ENCODE data around the gene RFX2. TPM values are rescaled to one million over a fixed set of nuclear protein-coding genes. Genes with fewer than 3 reads are reported as not detected.
A peak's percentile ranks its signal among the peaks of the same experiment; 100 is the strongest.

Gene RFX2
- total RNA-seq, 1 donor from 2014 or later: 18.0 TPM

GRCh38 chr19:5967994-5968430 lies 142.3 kb downstream of the RFX2 start:
- Mint-ChIP-seq H3K4me1 (ENCODE audit: unreplicated experiment) (peaks cover 35% of the 10 kb centered on the region), H3K36me3 (no peaks in the 10 kb centered on the region), H3K4me3 (peak overlapping the region; percentile 73), H3K9me3 (no peaks in the 10 kb centered on the region), H3K27ac (peak overlapping the region; percentile 88), H3K27me3 (no peaks in the 10 kb centered on the region)
- TF ChIP-seq CTCF (conservative IDR thresholded peaks at IDR 0.05): peak; percentile 94
- no peak for DNase-seq (ENCODE audit: extremely low spot score, unreplicated experiment)

GRCh38 chr19:5967571-5967970 lies 142.7 kb downstream of the RFX2 start:
- Mint-ChIP-seq H3K27ac (peak overlapping the region; percentile 88), H3K4me1 (ENCODE audit: unreplicated experiment) (peaks cover 39% of the 10 kb centered on the region), H3K4me3 (peak overlapping the region; percentile 4), H3K9me3 (no peaks in the 10 kb centered on the region), H3K27me3 (no peaks in the 10 kb centered on the region), H3K36me3 (no peaks in the 10 kb centered on the region)
- no peak for DNase-seq (ENCODE audit: extremely low spot score, unreplicated experiment)
- TF ChIP-seq CTCF (conservative IDR thresholded peaks at IDR 0.05): no peak

GRCh38 chr19:5966941-5967340 lies 143.4 kb downstream of the RFX2 start:
- TF ChIP-seq CTCF (conservative IDR thresholded peaks at IDR 0.05): no peak
- no peaks in the 10 kb centered on the region for H3K9me3 Mint-ChIP-seq
- H3K27ac Mint-ChIP-seq: peak overlapping the region; percentile 88
- H3K4me3 Mint-ChIP-seq: peak overlapping the region; percentile 4
- H3K4me1 Mint-ChIP-seq (ENCODE audit: unreplicated experiment): peaks cover 46% of the 10 kb centered on the region
- no peak for DNase-seq (ENCODE audit: extremely low spot score, unreplicated experiment)
- H3K27me3 Mint-ChIP-seq: no peaks in the 10 kb centered on the region
- no peaks in the 10 kb centered on the region for H3K36me3 Mint-ChIP-seq

GRCh38 chr19:5966215-5966614 lies 144.1 kb downstream of the RFX2 start:
- H3K9me3 Mint-ChIP-seq: no peaks in the 10 kb centered on the region
- H3K27me3 Mint-ChIP-seq: no peaks in the 10 kb centered on the region
- H3K27ac Mint-ChIP-seq: peak overlapping the region; percentile 88
- peak overlapping the region; percentile 42 for H3K4me3 Mint-ChIP-seq
- no peaks in the 10 kb centered on the region for H3K36me3 Mint-ChIP-seq
- H3K4me1 Mint-ChIP-seq (ENCODE audit: unreplicated experiment): peaks cover 49% of the 10 kb centered on the region
- no peak for DNase-seq (ENCODE audit: extremely low spot score, unreplicated experiment)
- TF ChIP-seq CTCF (conservative IDR thresholded peaks at IDR 0.05): no peak

GRCh38 chr19:5964816-5965565 lies 145.3 kb downstream of the RFX2 start:
- H3K9me3 Mint-ChIP-seq: no peaks in the 10 kb centered on the region
- H3K27me3 Mint-ChIP-seq: no peaks in the 10 kb centered on the region
- no peak for TF ChIP-seq CTCF (conservative IDR thresholded peaks at IDR 0.05)
- peaks cover 60% of the 10 kb centered on the region for H3K4me1 Mint-ChIP-seq (ENCODE audit: unreplicated experiment)
- H3K27ac Mint-ChIP-seq: no peak overlapping the region
- no peak overlapping the region for H3K4me3 Mint-ChIP-seq
- no peaks in the 10 kb centered on the region for H3K36me3 Mint-ChIP-seq
- no peak for DNase-seq (ENCODE audit: extremely low spot score, unreplicated experiment)
